Activated naive CD4-positive, alpha-beta T cell treated with anti-CD3 and anti-CD28 coated beads, Interleukin-2, amount 50 U/mL, for 24 hours (primary cell): ENCODE results near the gene BIVM.

Source experiments
- H3K27ac Mint-ChIP-seq: one replicate; pipeline ENCODE4 v1.8.0; 2021; ENCODE audit warnings: mild to moderate bottlenecking, mixed read lengths
- H3K27me3 Mint-ChIP-seq: one replicate; pipeline ENCODE4 v1.8.0; 2021; ENCODE audit warnings: mixed read lengths
- H3K36me3 Mint-ChIP-seq: one replicate; pipeline ENCODE4 v1.8.0; 2021; ENCODE audit warnings: mixed read lengths
- H3K4me1 Mint-ChIP-seq: one replicate; pipeline ENCODE4 v1.8.0; 2021; ENCODE audit warnings: mixed read lengths
- H3K4me3 Mint-ChIP-seq: one replicate; pipeline ENCODE4 v1.8.0; 2021; ENCODE audit warnings: mild to moderate bottlenecking, mixed read lengths
- H3K9me3 Mint-ChIP-seq: one replicate; pipeline ENCODE4 v1.8.0; 2021; ENCODE audit warnings: mixed read lengths

The BIVM gene

DNA sequence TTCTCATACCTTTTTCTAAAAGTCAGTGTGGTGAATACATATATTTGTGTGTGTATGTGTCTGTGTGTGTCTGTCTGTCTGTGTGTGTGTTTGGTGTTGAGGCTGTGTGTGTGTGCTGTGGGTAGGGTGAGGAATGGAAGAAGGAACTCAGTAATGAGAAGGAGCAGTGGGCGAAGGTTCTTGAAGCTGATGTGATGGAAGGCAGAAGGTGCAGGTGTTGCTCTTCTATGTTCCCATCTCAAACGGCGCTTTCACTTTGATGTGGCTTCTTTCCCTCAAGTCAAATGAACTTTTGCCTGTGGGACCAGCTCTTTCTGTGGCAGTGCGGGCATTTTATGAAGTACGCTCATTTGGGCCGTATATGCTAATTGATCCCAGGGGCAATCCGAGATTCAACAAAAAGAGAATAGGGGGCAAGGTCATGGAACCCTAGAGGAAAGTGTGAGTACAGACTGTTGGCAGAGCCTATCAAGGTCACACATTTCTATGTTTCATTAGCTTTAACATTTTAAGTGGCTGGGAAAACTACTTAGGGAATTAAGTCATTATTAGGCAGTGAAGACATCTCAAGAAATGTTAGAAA lies 15.2 kb downstream of the BIVM start:
- H3K9me3 Mint-ChIP-seq, result peaks cover 6% of the 10 kb centered on the region
- peaks cover 5% of the 10 kb centered on the region for H3K4me1 Mint-ChIP-seq
- H3K36me3 Mint-ChIP-seq, result peaks cover 10% of the 10 kb centered on the region
- no peak overlapping the region for H3K4me3 Mint-ChIP-seq
- no peak overlapping the region for H3K27ac Mint-ChIP-seq
- H3K27me3 Mint-ChIP-seq, result no peaks in the 10 kb centered on the region

DNA sequence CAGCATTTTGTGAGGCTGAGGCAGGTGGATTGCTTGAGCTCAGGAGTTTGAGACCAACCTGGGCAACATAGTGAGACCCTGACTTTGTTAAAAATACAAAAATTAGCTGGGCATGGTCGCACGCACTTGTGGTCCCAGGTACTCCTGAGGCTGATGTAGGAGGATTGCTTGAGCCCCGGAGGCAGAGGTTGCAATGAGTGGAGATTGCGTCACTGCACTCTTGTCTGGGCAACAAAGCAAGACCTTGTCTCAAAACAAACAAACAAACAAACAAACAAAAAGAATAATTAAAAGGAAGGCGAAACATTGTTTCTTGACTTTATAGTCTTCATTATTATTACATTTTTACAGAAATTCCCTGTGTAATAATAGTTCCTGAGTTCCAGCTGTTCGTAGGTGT lies 15.9 kb downstream of the BIVM start:
- H3K27me3 Mint-ChIP-seq, result no peaks in the 10 kb centered on the region
- H3K27ac Mint-ChIP-seq, result no peak overlapping the region
- H3K9me3 Mint-ChIP-seq, result peaks cover 6% of the 10 kb centered on the region
- H3K4me3 Mint-ChIP-seq, result no peak overlapping the region
- H3K36me3 Mint-ChIP-seq, result peaks cover 10% of the 10 kb centered on the region
- peaks cover 5% of the 10 kb centered on the region for H3K4me1 Mint-ChIP-seq

DNA sequence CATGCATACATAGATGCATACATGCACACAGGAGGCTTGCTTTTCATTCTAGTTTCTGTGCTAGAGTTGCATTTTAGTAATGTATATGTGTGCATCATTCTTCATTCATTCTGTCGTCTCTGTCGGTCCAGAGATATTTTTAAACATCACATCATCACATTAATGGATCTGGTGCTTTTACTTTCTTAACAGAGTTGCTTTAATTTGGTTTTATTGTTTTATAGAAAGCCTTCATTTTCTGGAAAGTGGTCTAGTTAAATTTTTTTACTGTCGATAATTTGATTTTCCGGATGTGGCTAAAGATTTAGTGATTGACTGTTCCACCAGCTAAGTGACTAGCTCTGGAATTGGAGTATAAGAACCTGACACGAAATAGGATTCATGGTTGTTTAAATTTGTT lies 16.9 kb downstream of the BIVM start:
- H3K36me3 Mint-ChIP-seq, result peaks cover 10% of the 10 kb centered on the region
- no peak overlapping the region for H3K27ac Mint-ChIP-seq
- no peaks in the 10 kb centered on the region for H3K27me3 Mint-ChIP-seq
- peaks cover 5% of the 10 kb centered on the region for H3K4me1 Mint-ChIP-seq
- peaks cover 6% of the 10 kb centered on the region for H3K9me3 Mint-ChIP-seq
- H3K4me3 Mint-ChIP-seq, result no peak overlapping the region

DNA sequence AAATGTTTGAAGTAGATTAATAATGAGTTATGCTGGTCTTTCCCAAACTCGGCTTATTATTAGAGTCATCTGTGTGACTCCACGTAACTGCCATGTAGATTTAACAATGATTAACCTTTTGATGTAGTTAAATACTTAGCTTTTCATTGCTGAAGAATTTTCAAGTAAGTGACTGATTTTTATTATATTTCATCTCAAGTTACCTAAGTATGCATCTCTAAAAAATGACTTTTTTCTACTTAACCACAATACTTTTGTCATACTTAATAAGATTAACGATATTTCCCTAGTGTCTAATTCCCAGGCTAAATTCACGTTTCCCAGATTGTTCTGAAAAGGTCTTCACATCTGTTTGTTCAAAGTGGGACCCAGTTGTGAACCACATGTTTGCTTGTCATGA lies 17.8 kb downstream of the BIVM start:
- Mint-ChIP-seq H3K27me3 (no peaks in the 10 kb centered on the region), H3K4me1 (peaks cover 5% of the 10 kb centered on the region), H3K27ac (no peak overlapping the region), H3K9me3 (peaks cover 6% of the 10 kb centered on the region), H3K4me3 (no peak overlapping the region), H3K36me3 (peaks cover 10% of the 10 kb centered on the region)

DNA sequence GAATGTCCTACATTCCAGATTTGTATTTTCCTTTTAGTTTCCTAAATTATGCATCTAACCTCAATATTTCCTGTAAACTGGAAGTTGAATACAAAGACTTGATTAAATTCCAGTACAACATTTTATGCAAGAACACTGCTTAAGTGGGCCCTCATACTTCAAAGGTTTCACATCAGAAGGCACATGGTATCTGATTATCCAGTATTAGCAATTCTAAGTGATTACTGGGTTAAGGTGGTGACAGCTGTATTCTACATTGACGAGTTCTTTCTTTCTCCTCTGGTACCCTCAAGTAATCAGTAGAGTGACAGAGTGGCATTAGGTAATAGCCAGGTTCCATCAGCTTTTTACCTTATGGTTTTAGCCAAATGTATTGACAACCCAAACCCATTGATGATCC lies 18.3 kb downstream of the BIVM start:
- H3K27me3 Mint-ChIP-seq, result no peaks in the 10 kb centered on the region
- H3K4me3 Mint-ChIP-seq, result no peak overlapping the region
- H3K27ac Mint-ChIP-seq, result no peak overlapping the region
- H3K4me1 Mint-ChIP-seq, result peaks cover 5% of the 10 kb centered on the region
- peaks cover 6% of the 10 kb centered on the region for H3K36me3 Mint-ChIP-seq
- H3K9me3 Mint-ChIP-seq, result peaks cover 1% of the 10 kb centered on the region

DNA sequence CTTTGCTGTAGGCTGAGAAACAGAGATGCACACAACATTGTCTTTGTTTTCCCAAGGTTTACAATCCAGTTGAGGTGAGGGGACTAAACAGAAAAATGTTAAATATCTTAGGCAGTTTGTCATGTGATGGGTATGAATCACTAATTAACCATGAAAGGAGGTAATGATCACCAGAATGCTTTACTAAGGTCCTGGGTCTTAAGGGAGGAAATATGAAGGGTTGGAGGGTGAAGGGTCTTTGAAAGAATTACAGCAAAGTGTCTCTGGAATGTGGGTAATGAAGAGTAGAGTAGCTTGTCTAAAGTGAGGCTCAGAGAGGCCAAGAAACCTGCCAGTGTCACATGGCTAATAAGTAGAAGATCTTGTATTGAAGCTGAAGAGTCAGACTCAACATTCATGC lies 19.0 kb downstream of the BIVM start:
- H3K4me3 Mint-ChIP-seq, result no peak overlapping the region
- H3K27me3 Mint-ChIP-seq, result no peaks in the 10 kb centered on the region
- peaks cover 6% of the 10 kb centered on the region for H3K36me3 Mint-ChIP-seq
- no peaks in the 10 kb centered on the region for H3K9me3 Mint-ChIP-seq
- no peak overlapping the region for H3K27ac Mint-ChIP-seq
- peaks cover 5% of the 10 kb centered on the region for H3K4me1 Mint-ChIP-seq

DNA sequence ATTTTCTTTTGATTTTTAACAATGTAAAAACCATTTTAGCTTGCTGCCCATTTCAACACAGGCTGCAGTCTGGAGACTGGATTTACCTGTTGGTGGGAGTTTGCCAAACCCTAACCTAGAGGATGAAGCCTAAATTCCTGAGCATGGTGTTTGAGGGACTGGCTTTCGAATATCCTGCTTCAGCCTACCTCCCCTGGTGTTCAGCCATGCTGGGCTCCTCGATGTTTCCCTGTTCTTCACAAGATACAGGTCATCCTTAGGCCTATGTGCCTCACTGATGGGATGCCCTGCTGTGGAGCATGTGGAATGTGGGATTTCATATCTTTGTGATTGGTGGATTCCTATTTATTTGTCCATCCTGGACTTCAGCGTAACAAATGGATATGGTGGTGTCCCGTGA lies 26.5 kb downstream of the BIVM start:
- Mint-ChIP-seq H3K27ac (no peak overlapping the region), H3K4me1 (no peaks in the 10 kb centered on the region), H3K36me3 (no peaks in the 10 kb centered on the region), H3K9me3 (no peaks in the 10 kb centered on the region), H3K27me3 (no peaks in the 10 kb centered on the region), H3K4me3 (no peak overlapping the region)

DNA sequence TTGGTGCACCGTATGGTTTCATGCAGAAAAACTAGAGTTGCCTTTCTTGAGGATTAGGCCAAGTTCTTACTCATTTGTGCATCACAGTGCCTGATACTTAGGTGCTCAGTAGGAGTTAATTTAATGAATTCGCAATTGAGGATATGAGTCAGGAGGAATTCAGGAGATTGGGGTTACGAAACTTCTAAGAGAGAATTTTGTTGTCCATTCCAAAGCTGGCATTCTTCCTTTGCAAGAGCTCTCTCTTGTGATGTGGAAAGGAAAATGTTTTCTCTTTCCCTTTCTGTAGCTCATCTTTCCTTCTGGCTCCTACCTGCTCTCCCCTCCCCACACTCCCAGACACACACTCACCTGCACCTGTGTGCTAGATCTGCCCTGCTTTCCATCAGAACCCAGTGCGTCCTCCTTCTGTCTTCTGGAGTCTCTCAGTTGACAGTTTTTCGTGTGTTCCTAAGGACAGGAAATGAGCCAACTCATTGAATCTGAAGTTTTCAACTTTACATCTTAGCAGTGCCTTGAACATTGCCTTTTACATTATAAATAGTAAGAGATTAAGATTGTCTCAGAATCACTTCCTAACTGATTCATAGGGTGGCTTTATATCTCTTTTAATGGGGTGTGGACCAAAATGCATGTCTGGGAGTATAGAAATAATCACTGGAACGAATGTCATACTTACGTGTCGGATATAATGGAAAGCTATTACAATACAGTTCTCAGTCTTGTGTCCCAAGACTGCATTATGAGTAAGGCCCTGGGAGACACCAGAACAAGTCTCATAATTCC lies 27.2 kb downstream of the BIVM start:
- Mint-ChIP-seq H3K9me3 (no peaks in the 10 kb centered on the region), H3K4me3 (no peak overlapping the region), H3K4me1 (no peaks in the 10 kb centered on the region), H3K36me3 (no peaks in the 10 kb centered on the region), H3K27me3 (no peaks in the 10 kb centered on the region), H3K27ac (no peak overlapping the region)

DNA sequence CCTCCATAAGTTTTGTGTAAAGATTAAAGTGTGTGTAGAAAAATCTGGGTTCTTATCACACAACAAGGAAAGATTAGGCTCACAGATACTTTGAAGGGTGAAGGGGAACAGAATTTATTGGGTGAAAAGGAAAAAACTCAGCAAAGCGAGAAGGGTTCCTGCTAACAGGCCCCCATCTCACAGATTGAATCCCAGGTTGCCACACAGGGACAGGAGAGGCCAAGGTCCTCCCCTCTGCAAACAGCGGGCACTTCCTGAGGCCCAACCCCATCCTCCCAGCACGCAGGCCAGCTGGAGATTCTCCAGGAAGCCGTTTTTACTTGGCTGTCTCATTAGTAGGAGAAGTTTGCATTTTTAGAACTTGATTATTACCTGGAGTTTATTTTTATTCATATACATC lies 31.7 kb downstream of the BIVM start:
- Mint-ChIP-seq H3K9me3 (no peaks in the 10 kb centered on the region), H3K4me1 (no peaks in the 10 kb centered on the region), H3K27me3 (no peaks in the 10 kb centered on the region), H3K36me3 (peaks cover 1% of the 10 kb centered on the region), H3K27ac (no peak overlapping the region), H3K4me3 (no peak overlapping the region)

DNA sequence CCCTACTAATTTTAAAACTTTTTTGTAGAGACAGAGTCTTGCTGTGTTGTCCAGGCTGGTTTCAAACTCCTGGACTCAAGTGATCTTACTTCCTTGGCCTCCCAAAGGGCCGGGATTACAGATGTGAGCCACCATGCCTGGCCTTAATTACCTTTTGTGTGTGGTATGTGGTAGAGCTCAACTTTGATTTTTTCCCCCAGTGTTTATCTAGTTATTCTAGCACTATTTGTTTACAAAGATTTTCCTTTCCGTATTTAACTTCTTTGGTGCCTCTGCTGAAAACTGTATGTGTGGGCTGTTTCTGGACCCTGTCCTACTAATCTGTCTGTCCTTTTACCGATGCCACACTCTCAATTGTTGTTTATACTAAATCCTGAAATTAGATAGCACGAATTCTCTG lies 37.6 kb downstream of the BIVM start:
- Mint-ChIP-seq H3K4me3 (no peak overlapping the region), H3K36me3 (peaks cover 1% of the 10 kb centered on the region), H3K27ac (peak overlapping the region; percentile 35), H3K9me3 (no peaks in the 10 kb centered on the region), H3K27me3 (no peaks in the 10 kb centered on the region), H3K4me1 (no peaks in the 10 kb centered on the region)

DNA sequence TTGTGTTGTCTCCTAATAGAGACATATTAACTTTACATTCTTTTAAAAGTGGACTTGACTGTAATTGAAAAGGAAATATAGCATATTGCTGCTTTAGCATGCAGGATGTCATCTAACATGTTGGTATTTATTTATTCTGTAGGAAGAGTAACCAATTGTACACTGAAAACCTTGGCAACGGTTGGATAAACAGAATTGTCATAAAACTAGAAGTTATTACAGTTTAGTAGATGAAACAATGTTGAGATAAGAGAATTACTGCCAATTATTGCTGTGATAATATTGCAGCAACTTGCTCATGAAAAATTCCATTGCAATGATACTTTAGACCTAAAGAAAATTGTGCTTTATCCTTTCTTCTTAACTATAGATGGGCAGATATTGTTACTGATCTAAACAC lies 39.4 kb downstream of the BIVM start:
- Mint-ChIP-seq H3K4me1 (no peaks in the 10 kb centered on the region), H3K27me3 (no peaks in the 10 kb centered on the region), H3K27ac (no peak overlapping the region), H3K36me3 (peaks cover 1% of the 10 kb centered on the region), H3K9me3 (no peaks in the 10 kb centered on the region), H3K4me3 (no peak overlapping the region)

DNA sequence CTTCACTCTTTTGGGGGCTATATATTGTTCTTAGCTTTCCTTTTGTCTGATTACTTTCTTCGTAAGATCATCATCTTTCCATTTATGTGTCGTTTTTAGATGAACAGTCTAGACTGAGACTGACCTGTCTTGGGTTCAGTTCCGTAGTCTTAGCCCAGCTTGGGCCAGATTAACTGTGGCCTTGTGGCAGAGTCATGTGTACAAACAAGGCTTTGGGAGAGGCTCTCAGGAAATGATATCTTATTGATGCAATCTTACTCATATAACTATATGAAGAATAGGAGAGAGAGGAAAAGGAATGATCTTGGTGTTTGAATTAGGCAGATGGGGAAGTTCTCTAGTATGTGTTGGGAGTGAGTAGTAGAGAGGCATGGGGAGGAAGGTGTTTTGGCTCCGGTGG lies 40.1 kb downstream of the BIVM start:
- H3K36me3 Mint-ChIP-seq, result peaks cover 1% of the 10 kb centered on the region
- no peaks in the 10 kb centered on the region for H3K27me3 Mint-ChIP-seq
- H3K4me3 Mint-ChIP-seq, result no peak overlapping the region
- no peak overlapping the region for H3K27ac Mint-ChIP-seq
- H3K4me1 Mint-ChIP-seq, result no peaks in the 10 kb centered on the region
- no peaks in the 10 kb centered on the region for H3K9me3 Mint-ChIP-seq

DNA sequence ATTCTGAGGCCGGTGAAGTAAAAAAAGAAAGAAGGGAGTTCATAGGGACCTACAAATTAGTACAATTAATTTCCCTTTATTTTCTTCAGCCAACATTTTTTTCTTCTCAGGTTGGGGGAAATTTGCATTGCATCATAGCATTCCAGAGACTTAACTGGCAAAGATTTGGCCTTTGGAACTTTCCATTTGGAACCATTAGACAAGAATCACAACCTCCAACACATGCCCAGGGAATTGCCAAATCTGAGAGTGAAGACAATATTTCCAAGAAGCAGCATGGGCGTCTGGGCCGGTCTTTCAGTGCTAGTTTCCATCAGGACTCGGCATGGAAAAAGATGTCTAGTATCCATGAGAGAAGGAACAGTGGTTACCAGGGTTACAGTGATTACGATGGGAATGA lies 40.5 kb downstream of the BIVM start:
- Mint-ChIP-seq H3K4me3 (no peak overlapping the region), H3K27ac (no peak overlapping the region), H3K4me1 (peaks cover 3% of the 10 kb centered on the region)

DNA sequence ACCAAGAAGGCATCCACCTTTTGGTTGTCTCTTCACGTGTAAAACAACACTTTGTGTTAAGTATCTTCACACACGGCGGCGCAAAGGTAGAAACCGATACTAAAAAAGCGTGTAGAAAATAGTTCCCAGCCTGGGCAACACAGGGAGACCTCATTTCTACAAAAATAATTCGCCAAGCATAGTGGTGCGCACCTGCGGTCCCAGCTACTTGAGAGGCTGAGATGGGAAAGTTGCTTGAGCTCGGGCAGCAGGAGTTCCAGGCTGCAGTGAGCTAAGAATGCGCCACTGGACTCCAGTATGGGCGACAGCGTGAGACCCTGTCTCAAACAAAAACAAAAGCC lies 46.3 kb downstream of the BIVM start:
- no peaks in the 10 kb centered on the region for H3K9me3 Mint-ChIP-seq
- peaks cover 35% of the 10 kb centered on the region for H3K4me1 Mint-ChIP-seq
- peak overlapping the region; percentile 98 for H3K27ac Mint-ChIP-seq
- no peaks in the 10 kb centered on the region for H3K27me3 Mint-ChIP-seq
- no peaks in the 10 kb centered on the region for H3K36me3 Mint-ChIP-seq
- H3K4me3 Mint-ChIP-seq, result peak overlapping the region; percentile 96

More for the DNA sequence above, 40.5 kb downstream of the BIVM start:
- peaks cover 1% of the 10 kb centered on the region for H3K36me3 Mint-ChIP-seq
- no peaks in the 10 kb centered on the region for H3K27me3 Mint-ChIP-seq
- H3K9me3 Mint-ChIP-seq, result no peaks in the 10 kb centered on the region

DNA sequence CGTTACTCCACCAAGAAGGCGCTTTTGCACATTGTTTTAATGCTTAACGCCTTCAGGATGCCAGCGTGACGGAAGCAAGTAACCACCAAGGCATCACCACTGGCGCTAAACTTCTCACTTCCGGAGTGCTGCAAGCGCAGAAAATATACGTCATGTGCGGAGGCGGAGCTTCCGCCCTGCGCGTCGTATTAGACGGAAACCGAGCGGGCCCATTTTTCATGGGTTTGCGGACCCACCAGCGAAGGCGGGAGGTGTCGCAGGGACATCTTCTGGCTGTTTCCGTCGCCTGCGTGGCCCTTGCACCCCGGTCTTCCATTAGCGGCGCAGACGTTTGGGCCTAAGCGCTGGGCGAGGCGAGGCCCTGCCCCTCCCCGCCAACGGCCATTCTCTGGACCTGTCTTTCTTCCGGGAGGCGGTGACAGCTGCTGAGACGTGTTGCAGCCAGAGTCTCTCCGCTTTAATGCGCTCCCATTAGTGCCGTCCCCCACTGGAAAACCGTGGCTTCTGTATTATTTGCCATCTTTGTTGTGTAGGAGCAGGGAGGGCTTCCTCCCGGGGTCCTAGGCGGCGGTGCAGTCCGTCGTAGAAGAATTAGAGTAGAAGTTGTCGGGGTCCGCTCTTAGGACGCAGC lies 46.8 kb downstream of the BIVM start, which contains the start of gene ERCC5:
TSS of gene ERCC5 (plus strand) at position 403 of the 631 bp plus-strand sequence. CDS start 235 bp downstream, outside the sequence.
- Mint-ChIP-seq H3K36me3 (no peaks in the 10 kb centered on the region), H3K4me1 (peaks cover 40% of the 10 kb centered on the region), H3K9me3 (no peaks in the 10 kb centered on the region), H3K4me3 (peak within 1 kb of the TSS; percentile 96), H3K27ac (peak within 1 kb of the TSS; percentile 98), H3K27me3 (no peaks in the 10 kb centered on the region)

DNA sequence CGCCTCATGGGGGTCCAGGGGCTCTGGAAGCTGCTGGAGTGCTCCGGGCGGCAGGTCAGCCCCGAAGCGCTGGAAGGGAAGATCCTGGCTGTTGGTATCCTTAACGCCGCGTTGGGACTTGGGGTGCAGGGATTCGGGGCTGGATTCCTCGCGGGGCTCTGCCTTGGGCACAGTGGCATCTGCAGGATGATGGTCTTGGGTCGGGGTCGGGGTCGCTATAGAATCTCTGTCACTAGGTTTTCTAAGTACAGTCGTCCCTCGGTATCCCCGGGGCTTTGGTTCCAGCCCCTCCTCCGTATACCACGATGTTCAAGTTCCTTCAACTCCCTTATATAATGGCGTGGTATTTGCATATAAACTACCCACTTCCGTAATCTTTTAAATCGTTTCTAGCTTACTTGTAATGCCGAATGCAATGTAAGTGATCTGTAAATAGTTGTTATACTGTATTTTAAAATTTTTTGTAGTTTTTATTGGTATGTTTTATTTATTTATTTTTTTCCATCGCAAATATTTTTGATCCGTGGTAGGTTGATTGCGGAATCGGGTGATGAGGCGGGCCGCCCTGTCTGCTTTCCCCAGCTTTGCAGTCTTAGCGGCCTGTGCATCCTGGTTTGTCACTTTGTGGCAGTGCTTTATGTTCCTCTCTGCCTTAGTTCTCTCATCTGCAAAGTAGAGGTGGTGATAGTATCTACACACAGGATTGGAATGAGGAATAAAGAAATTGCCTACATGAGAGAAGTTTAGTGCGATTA lies 47.5 kb downstream of the BIVM start:
- H3K9me3 Mint-ChIP-seq, result no peaks in the 10 kb centered on the region
- peak overlapping the region; percentile 98 for H3K27ac Mint-ChIP-seq
- no peaks in the 10 kb centered on the region for H3K27me3 Mint-ChIP-seq
- H3K4me1 Mint-ChIP-seq, result peaks cover 41% of the 10 kb centered on the region
- H3K4me3 Mint-ChIP-seq, result peak overlapping the region; percentile 96
- no peaks in the 10 kb centered on the region for H3K36me3 Mint-ChIP-seq
